WTC11 (cell line): Measurements from ENCODE around the gene TUBA3D.

ENCODE experiments used
- CTCF ChIP-seq: fragments of 200-600 bp; IDR thresholded peaks from 2 replicates; pipeline ENCODE4 v1.8.0; 2022; ENCODE audit warnings: antibody characterized with exemption
- PREB ChIP-seq: sonication (generic); formaldehyde crosslinking; IDR thresholded peaks from 2 replicates; pipeline ENCODE4 v1.8.1; 2022; ENCODE audit warnings: mild to moderate bottlenecking, missing genetic modification reagents, moderate library complexity, borderline replicate concordance

DNA sequence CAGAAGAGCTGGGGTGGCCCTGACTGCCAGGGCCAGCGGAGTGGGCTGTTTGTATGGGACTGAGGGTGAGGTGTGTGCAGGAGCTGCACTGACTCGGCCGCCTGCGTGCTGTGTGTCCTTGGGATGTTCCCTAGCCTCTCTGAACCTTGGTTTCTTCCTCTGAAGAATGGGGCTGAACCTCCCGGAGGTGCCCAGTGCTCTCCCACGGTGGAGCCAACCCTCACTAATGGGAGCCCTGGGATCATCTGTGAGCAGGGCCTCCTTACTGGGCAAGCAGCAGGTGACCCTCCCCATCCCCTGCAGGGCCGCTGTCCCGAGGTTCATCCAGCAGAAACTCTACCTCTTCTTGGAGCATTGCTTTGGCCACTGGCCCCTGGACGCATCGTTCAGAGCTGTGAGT, 40.1 kb downstream of the TUBA3D start:
- TF ChIP-seq PREB, result no peak
- TF ChIP-seq CTCF, result no peak
